Memory B cell (primary cell): Measurements from ENCODE around the gene FMC1.

Experiments
- ATAC-seq: fragments of 150-1000 bp; cut with Tn5 transposase; 2 replicates; pipeline ENCODE4 v1.10.0; 2021; ENCODE audit warnings: low read depth, mild to moderate bottlenecking, moderate library complexity
- DNase-seq, 2 donors: peaks; one replicate each; pipeline ENCODE4 v3.0.0; 2022; ENCODE audit warnings: low spot score in 2 of 2
- H3K27ac Mint-ChIP-seq: one replicate; pipeline ENCODE4 v1.8.0; 2022; ENCODE audit warnings: mild to moderate bottlenecking, moderate library complexity, mixed read lengths
- H3K27me3 Mint-ChIP-seq: one replicate; pipeline ENCODE4 v1.8.0; 2022; ENCODE audit warnings: mixed read lengths
- H3K36me3 Mint-ChIP-seq: one replicate; pipeline ENCODE4 v1.8.0; 2022; ENCODE audit warnings: mild to moderate bottlenecking, mixed read lengths
- H3K4me1 Mint-ChIP-seq: one replicate; pipeline ENCODE4 v1.8.0; 2022; ENCODE audit warnings: mixed read lengths
- H3K4me3 Mint-ChIP-seq: one replicate; pipeline ENCODE4 v1.8.0; 2022; ENCODE audit warnings: mild to moderate bottlenecking, moderate library complexity, mixed read lengths
- H3K9me3 Mint-ChIP-seq: one replicate; pipeline ENCODE4 v1.8.0; 2022; ENCODE audit warnings: mixed read lengths

The FMC1 gene

DNA sequence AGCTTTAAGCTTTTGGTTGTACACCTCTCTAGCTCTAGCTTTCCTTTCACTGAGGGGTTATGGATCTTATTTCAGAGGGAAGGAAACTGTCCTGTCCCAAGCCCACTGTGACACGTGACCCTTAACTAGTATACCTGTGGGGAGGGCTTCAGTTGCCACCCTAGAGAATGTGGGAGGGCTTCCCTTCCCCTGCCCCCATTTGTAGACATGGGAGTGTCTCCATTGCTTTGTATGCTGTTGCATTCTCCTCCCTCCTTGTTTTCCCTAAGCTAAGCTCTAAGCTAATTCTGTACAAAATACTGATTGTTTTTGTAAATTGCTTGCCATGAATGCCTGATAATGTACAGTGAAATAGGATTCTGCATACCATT lies 29.8 kb downstream of the FMC1 start:
- Mint-ChIP-seq H3K4me3 (no peak overlapping the region), H3K4me1 (peaks cover 33% of the 10 kb centered on the region)
- DNase-seq, result no peak

GRCh38 chr7:139374246-139374645 lies 33.1 kb downstream of the FMC1 start:
- H3K36me3 Mint-ChIP-seq, result peaks cover 14% of the 10 kb centered on the region
- no peak overlapping the region for H3K4me3 Mint-ChIP-seq
- H3K27ac Mint-ChIP-seq, result no peak overlapping the region
- no peaks in the 10 kb centered on the region for H3K27me3 Mint-ChIP-seq
- no peak for ATAC-seq
- H3K9me3 Mint-ChIP-seq, result no peaks in the 10 kb centered on the region
- peaks cover 23% of the 10 kb centered on the region for H3K4me1 Mint-ChIP-seq
- no peak for DNase-seq

More for the DNA sequence above, 29.8 kb downstream of the FMC1 start:
- ATAC-seq, result no peak
- H3K27ac Mint-ChIP-seq, result peak overlapping the region; percentile 28
- H3K9me3 Mint-ChIP-seq, result no peaks in the 10 kb centered on the region
- peaks cover 5% of the 10 kb centered on the region for H3K36me3 Mint-ChIP-seq
- H3K27me3 Mint-ChIP-seq, result no peaks in the 10 kb centered on the region

- Mint-ChIP-seq H3K36me3 (peaks cover 7% of the 10 kb centered on the region), H3K9me3 (no peaks in the 10 kb centered on the region), H3K27ac (no peak overlapping the region), H3K4me3 (no peak overlapping the region), H3K4me1 (no peaks in the 10 kb centered on the region), H3K27me3 (no peaks in the 10 kb centered on the region)
- no peak for DNase-seq
- no peak for ATAC-seq
These were observed 41.3 kb downstream of the FMC1 start for GRCh38 chr7:139382439-139382838.

DNA sequence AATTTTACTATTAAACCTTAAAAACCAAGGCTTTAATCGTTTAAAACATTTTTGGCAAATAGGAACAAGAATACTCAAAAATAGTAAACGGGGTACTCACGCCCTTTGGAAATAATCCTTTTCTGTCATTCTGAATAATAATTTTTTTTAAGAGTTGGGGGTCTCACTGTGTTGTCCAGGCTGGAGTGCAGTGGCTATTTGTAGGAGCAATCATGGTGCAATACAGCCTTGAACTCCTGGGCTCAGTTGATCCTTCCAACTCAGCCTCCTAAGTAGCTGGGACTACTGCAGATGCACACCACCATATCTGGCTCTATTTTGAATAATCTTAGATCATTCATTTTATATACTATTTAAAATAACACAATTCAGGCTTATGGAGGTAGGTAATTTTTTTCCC lies 43.5 kb downstream of the FMC1 start:
- H3K9me3 Mint-ChIP-seq, result no peaks in the 10 kb centered on the region
- ATAC-seq (no peak), DNase-seq (no peak)
- peaks cover 14% of the 10 kb centered on the region for H3K36me3 Mint-ChIP-seq
- no peak overlapping the region for H3K27ac Mint-ChIP-seq
- no peak overlapping the region for H3K4me3 Mint-ChIP-seq
- peaks cover 2% of the 10 kb centered on the region for H3K4me1 Mint-ChIP-seq
- no peaks in the 10 kb centered on the region for H3K27me3 Mint-ChIP-seq

DNA sequence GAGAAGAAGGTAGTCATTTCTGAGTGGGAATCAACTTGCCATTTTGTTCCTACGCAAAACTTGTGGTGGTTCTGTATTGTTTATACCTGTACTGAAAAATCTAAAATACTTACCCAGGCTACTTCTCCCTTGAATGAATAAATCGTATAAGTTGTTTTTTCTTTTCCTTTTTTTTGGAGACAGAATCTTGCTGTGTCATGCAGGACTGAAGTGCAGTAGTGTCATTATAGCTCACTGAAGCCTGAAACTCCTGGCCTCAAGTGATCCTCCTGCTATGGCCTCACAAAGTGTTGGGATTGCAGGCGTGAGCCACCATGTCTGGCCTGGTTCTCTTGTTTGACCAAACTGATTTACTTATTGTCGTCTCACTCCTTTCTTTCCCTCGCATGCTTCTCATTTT lies 46.5 kb downstream of the FMC1 start:
- ATAC-seq (no peak), DNase-seq (no peak)
- Mint-ChIP-seq H3K4me3 (no peak overlapping the region), H3K36me3 (peaks cover 16% of the 10 kb centered on the region), H3K27ac (no peak overlapping the region), H3K9me3 (no peaks in the 10 kb centered on the region), H3K4me1 (peaks cover 2% of the 10 kb centered on the region), H3K27me3 (no peaks in the 10 kb centered on the region)

DNA sequence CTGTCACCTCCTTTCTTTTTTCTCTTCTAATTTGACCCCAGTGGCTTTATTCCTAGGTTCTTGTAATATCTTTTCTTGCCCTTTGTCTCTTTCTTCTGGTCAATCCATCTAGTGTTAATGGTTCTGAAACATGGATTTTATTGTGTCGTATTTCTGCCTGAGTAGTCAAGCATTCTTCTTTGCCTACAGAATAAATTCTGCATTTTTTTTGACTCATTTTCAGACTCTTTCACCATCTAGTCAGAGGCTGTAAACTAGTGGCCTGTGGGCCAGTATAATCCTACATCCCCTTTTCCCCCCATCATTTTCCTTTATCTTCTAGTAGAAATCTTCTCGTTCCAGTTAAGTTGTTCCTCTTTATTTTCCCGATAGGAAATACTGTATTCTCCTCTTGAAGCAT lies 48.0 kb downstream of the FMC1 start:
- ATAC-seq (no peak), DNase-seq (no peak)
- peaks cover 16% of the 10 kb centered on the region for H3K36me3 Mint-ChIP-seq
- H3K4me3 Mint-ChIP-seq, result no peak overlapping the region
- no peaks in the 10 kb centered on the region for H3K9me3 Mint-ChIP-seq
- H3K27ac Mint-ChIP-seq, result no peak overlapping the region
- peaks cover 3% of the 10 kb centered on the region for H3K4me1 Mint-ChIP-seq
- H3K27me3 Mint-ChIP-seq, result no peaks in the 10 kb centered on the region

- no peak overlapping the region for H3K27ac Mint-ChIP-seq
- no peaks in the 10 kb centered on the region for H3K27me3 Mint-ChIP-seq
- H3K36me3 Mint-ChIP-seq, result peaks cover 20% of the 10 kb centered on the region
- ATAC-seq (no peak), DNase-seq (no peak)
- no peak overlapping the region for H3K4me3 Mint-ChIP-seq
- H3K4me1 Mint-ChIP-seq, result peaks cover 7% of the 10 kb centered on the region
- H3K9me3 Mint-ChIP-seq, result no peaks in the 10 kb centered on the region
These were observed 48.6 kb downstream of the FMC1 start for GRCh38 chr7:139389774-139390173.

GRCh38 chr7:139393621-139394211 lies 52.6 kb downstream of the FMC1 start:
- no peaks in the 10 kb centered on the region for H3K9me3 Mint-ChIP-seq
- peak overlapping the region; percentile 70 for H3K27ac Mint-ChIP-seq
- peaks cover 24% of the 10 kb centered on the region for H3K36me3 Mint-ChIP-seq
- no peak overlapping the region for H3K4me3 Mint-ChIP-seq
- peaks cover 10% of the 10 kb centered on the region for H3K4me1 Mint-ChIP-seq
- no peaks in the 10 kb centered on the region for H3K27me3 Mint-ChIP-seq
- DNase-seq, result no peak
- no peak for ATAC-seq

- H3K36me3 Mint-ChIP-seq, result peaks cover 21% of the 10 kb centered on the region
- no peak for ATAC-seq
- H3K4me1 Mint-ChIP-seq, result peaks cover 8% of the 10 kb centered on the region
- H3K9me3 Mint-ChIP-seq, result no peaks in the 10 kb centered on the region
- H3K4me3 Mint-ChIP-seq, result no peak overlapping the region
- H3K27ac Mint-ChIP-seq, result peak overlapping the region; percentile 56
- no peak for DNase-seq
- no peaks in the 10 kb centered on the region for H3K27me3 Mint-ChIP-seq
These were observed 53.4 kb downstream of the FMC1 start for GRCh38 chr7:139394540-139394939.
